Mammary epithelial cell (primary cell): Measurements from ENCODE around the gene SLC6A18.

Experiments used
- EZH2 ChIP-seq: IDR thresholded peaks from 2 replicates; pipeline ENCODE4 v1.6.1; 2012; ENCODE audit warnings: low read length, inconsistent platforms, borderline replicate concordance
- TF ChIP-seq, protein P1 (sequence below), 2 donors: IDR thresholded peaks in 1 of 2; conservative IDR thresholded peaks in 1 of 2; 2 replicates each; pipeline ENCODE4 v1.5.1; 2011 to 2012; ENCODE audit warnings: inconsistent platforms in 2 of 2, low read length in 2 of 2, mild to moderate bottlenecking in 2 of 2, control low read depth in 1 of 2, low read depth in 1 of 2; ENCODE audit not compliant: insufficient read depth in 1 of 2; ENCODE audit errors: extremely low read depth in 1 of 2

DNA sequence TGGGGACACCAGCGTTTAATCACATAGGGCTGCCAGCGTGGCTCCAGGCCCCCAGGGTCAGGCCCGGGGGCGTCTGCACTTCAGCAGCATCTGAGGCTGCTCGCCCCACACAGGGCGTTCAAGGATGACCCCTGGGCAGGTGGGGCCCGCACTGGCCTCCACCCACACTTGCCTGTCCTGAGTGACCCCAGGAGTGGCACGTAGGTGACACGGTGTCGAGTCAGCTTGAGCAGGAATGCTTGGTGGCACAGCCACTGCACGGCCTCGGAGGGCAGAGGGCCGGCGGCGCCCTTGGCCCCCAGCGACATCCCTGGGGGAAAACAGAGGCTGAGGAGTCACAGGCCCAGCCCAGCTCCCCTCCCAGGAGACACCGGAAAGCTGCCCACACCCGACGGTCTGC, 29.0 kb downstream of the SLC6A18 start:
- TF ChIP-seq, protein P1, sequence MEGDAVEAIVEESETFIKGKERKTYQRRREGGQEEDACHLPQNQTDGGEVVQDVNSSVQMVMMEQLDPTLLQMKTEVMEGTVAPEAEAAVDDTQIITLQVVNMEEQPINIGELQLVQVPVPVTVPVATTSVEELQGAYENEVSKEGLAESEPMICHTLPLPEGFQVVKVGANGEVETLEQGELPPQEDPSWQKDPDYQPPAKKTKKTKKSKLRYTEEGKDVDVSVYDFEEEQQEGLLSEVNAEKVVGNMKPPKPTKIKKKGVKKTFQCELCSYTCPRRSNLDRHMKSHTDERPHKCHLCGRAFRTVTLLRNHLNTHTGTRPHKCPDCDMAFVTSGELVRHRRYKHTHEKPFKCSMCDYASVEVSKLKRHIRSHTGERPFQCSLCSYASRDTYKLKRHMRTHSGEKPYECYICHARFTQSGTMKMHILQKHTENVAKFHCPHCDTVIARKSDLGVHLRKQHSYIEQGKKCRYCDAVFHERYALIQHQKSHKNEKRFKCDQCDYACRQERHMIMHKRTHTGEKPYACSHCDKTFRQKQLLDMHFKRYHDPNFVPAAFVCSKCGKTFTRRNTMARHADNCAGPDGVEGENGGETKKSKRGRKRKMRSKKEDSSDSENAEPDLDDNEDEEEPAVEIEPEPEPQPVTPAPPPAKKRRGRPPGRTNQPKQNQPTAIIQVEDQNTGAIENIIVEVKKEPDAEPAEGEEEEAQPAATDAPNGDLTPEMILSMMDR (conservative IDR thresholded peaks at IDR 0.05 in 1 of 2, IDR thresholded peaks at IDR 0.05 in 1 of 2; ENCODE audit: extremely low read depth in 1 of 2, insufficient read depth in 1 of 2, low read depth in 1 of 2, low read length in 2 of 2): no peak
- TF ChIP-seq EZH2: no peak
